ENCODE data around the gene GK2.

GRCh38 chr4:79426989-79427388 lies 19.0 kb upstream of the GK2 start:
- TF ChIP-seq CTCF (IDR thresholded peaks at IDR 0.05; ENCODE audit: low read depth, low read length), result no peak
- no peak for TF ChIP-seq POLR2A (IDR thresholded peaks at IDR 0.05; ENCODE audit: extremely low read depth, insufficient read length)
- TF ChIP-seq MAX (IDR thresholded peaks at IDR 0.05; ENCODE audit: low read depth, low read length), result no peak
- TF ChIP-seq MYC (IDR thresholded peaks at IDR 0.05; ENCODE audit: low read depth, low read length), result no peak
